Uterus (tissue), 4 donors: ENCODE measurements around the gene SLC26A2. TPM values are rescaled to one million over a fixed set of nuclear protein-coding genes. Genes with fewer than 3 reads are reported as not detected.

ENCODE experiments used
- DNase-seq, 2 donors: peaks; one replicate each; pipeline ENCODE4 v3.0.0-alpha.2; 2019 to 2020
- H3K27ac ChIP-seq, 2 donors: fragments of 200-600 bp; sonication (generic); 1 replicate in 1 of 2; 2 replicates in 1 of 2; pipeline ENCODE4 v1.5.1; 2016 to 2018
- H3K27me3 ChIP-seq, 2 donors: fragments of 200-600 bp; sonication (generic); one replicate each; pipeline ENCODE4 v1.5.1; 2018 to 2019; ENCODE audit warnings: control low read depth in 1 of 2
- H3K36me3 ChIP-seq, 2 donors: fragments of 200-600 bp; sonication (generic); one replicate each; pipeline ENCODE4 v1.5.1; 2019; ENCODE audit warnings: control low read depth in 1 of 2
- H3K4me1 ChIP-seq, 2 donors: fragments of 200-600 bp; sonication (generic); one replicate each; pipeline ENCODE4 v1.5.1; 2018 to 2019; ENCODE audit warnings: control low read depth in 1 of 2
- H3K4me3 ChIP-seq, 2 donors: fragments of 200-600 bp; sonication (generic); 1 replicate in 1 of 2; 2 replicates in 1 of 2; pipeline ENCODE4 v1.5.1; 2018 to 2019; ENCODE audit warnings: mild to moderate bottlenecking in 1 of 2
- H3K9me3 ChIP-seq, 2 donors: fragments of 200-600 bp; sonication (generic); one replicate each; pipeline ENCODE4 v1.5.1; 2019; ENCODE audit warnings: control low read depth in 1 of 2
- CTCF ChIP-seq, 4 experiments: fragments of 200-600 bp in 2 of 4; fragments of 450-650 bp in 2 of 4; sonication (generic) in 2 of 4; IDR thresholded peaks; one replicate each; pipeline ENCODE4 v1.5.1; 2016 to 2019; ENCODE audit warnings: antibody characterized with exemption in 4 of 4, mild to moderate bottlenecking in 2 of 4, moderate library complexity in 1 of 4
- POLR2A ChIP-seq, 2 donors: fragments of 450-650 bp; IDR thresholded peaks; one replicate each; pipeline ENCODE4 v1.6.1; 2016; ENCODE audit warnings: antibody characterized with exemption in 2 of 2, mild to moderate bottlenecking in 1 of 2, moderate library complexity in 1 of 2
- intact Hi-C: fragments of 100-400 bp; cut with DNase I; formaldehyde crosslinking; loops from one replicate; pipeline ENCODE4 v1.15.1; 2023; ENCODE audit warnings: low total_unique reads
- total RNA-seq, 4 donors: library from RNA; depleted of rRNA in 3 of 4; stranded (reverse); fragments of >200 nt in 3 of 4; gene quantifications; one replicate each; pipeline versions ENCODE4 v1.1.0 to v1.2.4, GENCODE V29; 2014 to 2023
- donor health status: DM: yes; HTN: yes; CAD: no.

SLC26A2 gene
- total RNA-seq, 4 donors from 2014 or later = 4.6 to 42.9 (median 15.6) TPM

DNA sequence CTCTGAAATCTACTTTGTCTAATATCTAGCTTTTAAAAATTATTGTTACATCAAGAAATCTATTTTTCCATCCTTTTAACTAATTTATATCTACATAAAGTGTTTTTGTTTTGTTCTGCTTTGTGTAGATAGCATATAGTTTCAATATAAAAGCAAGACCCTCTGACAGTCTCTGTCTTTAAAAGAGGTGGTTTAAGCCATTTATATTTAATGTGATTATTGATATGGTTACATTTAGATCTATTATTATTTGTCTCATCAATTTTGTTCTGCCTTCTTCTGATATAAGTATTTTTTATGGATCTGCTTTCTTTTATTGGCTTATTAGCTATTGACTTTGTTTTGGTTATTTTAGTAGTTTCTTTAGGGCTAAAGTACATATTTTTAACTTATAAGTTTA lies 56.0 kb downstream of the SLC26A2 start:
- Histone ChIP-seq H3K36me3 (no peaks in the 10 kb centered on the region), H3K4me3 (no peak overlapping the region), H3K9me3 (no peaks in the 10 kb centered on the region), H3K27ac (no peak overlapping the region), H3K27me3 (no peaks in the 10 kb centered on the region), H3K4me1 (no peaks in the 10 kb centered on the region)
- intact Hi-C loops = no loop called here
- TF ChIP-seq POLR2A (IDR thresholded peaks at IDR 0.05) (no peak), CTCF (IDR thresholded peaks at IDR 0.05) (no peak)
- no peak for DNase-seq

- Histone ChIP-seq H3K27ac (no peak overlapping the region), H3K36me3 (no peaks in the 10 kb centered on the region), H3K9me3 (no peaks in the 10 kb centered on the region), H3K4me1 (no peaks in the 10 kb centered on the region), H3K4me3 (no peak overlapping the region), H3K27me3 (no peaks in the 10 kb centered on the region)
- no peak for DNase-seq
- TF ChIP-seq CTCF (IDR thresholded peaks at IDR 0.05) (no peak), POLR2A (IDR thresholded peaks at IDR 0.05) (no peak)
- intact Hi-C loops = no loop called here
Measured at GRCh38 chr5:150017226-150018005, 56.9 kb downstream of the SLC26A2 start.

DNA sequence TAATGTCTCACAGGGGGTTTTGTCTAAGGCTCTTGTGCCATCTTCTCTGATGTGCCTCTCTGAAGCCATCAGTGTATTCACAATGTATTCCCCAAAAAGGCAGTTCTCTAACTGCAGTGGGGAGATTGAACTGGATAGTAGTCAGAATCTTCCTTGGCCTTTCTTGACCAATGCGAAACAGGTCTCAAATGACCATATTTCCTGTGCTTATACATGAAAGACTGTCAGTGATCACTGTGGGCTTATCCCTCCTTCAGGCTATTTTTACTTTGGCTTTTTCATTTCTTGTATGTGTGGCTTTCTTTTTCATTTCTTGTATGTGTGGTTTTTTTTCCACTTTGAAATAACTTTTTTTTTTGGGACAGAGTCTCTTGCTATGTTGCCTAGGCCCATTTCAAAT lies 59.7 kb downstream of the SLC26A2 start:
- DNase-seq = no peak
- TF ChIP-seq CTCF (IDR thresholded peaks at IDR 0.05) (no peak), POLR2A (IDR thresholded peaks at IDR 0.05) (no peak)
- Histone ChIP-seq H3K27ac (no peak overlapping the region), H3K27me3 (no peaks in the 10 kb centered on the region), H3K9me3 (no peaks in the 10 kb centered on the region), H3K4me1 (no peaks in the 10 kb centered on the region), H3K36me3 (no peaks in the 10 kb centered on the region), H3K4me3 (no peak overlapping the region)
- intact Hi-C loops = no loop called here

- no peak for TF ChIP-seq POLR2A (IDR thresholded peaks at IDR 0.05)
- no peak for TF ChIP-seq CTCF (IDR thresholded peaks at IDR 0.05)
- H3K27me3 ChIP-seq = no peaks in the 10 kb centered on the region
- H3K4me1 ChIP-seq = no peaks in the 10 kb centered on the region
- peak in 1 of 2 donors; percentile 36 for DNase-seq
- no peaks in the 10 kb centered on the region for H3K9me3 ChIP-seq
- H3K4me3 ChIP-seq = no peak overlapping the region
- no peaks in the 10 kb centered on the region for H3K36me3 ChIP-seq
- intact Hi-C loops = no loop called here
- H3K27ac ChIP-seq = peak overlapping the region in 1 of 2 donors; percentile 33
Measured at GRCh38 chr5:150021491-150022157, 61.1 kb downstream of the SLC26A2 start.

GRCh38 chr5:150022158-150022531 lies 61.6 kb downstream of the SLC26A2 start:
- Histone ChIP-seq H3K36me3 (no peaks in the 10 kb centered on the region), H3K9me3 (no peaks in the 10 kb centered on the region), H3K27me3 (no peaks in the 10 kb centered on the region), H3K4me3 (no peak overlapping the region), H3K4me1 (no peaks in the 10 kb centered on the region), H3K27ac (peak overlapping the region in 1 of 2 donors; percentile 33)
- TF ChIP-seq CTCF (IDR thresholded peaks at IDR 0.05) = no peak
- TF ChIP-seq POLR2A (IDR thresholded peaks at IDR 0.05) = no peak
- DNase-seq = no peak
- intact Hi-C loops = no loop called here
